Activated CD8-positive, alpha-beta T cell treated with anti-CD3 and anti-CD28 coated beads for 36 hours (primary cell): Measurements from ENCODE around the gene DBNL. TPM values are rescaled to one million over a fixed set of nuclear protein-coding genes. Genes with fewer than 3 reads are reported as not detected.

Experiments
- ATAC-seq: fragments of 200-7000 bp; cut with Tn5 transposase; one replicate; pipeline ENCODE4 v1.10.0; 2021; ENCODE audit warnings: mild to moderate bottlenecking, moderate library complexity
- CTCF ChIA-PET: fragments of 350-600 bp; sonication (Branson Sonifier 250); formaldehyde crosslinking; loops from one replicate; lab custom pipeline; 2021; ENCODE audit warnings: antibody characterized with exemption; lab: Charles Lee
- POLR2A ChIA-PET: fragments of 350-600 bp; sonication (Branson Sonifier 250); formaldehyde crosslinking; loops from one replicate; lab custom pipeline; 2021; ENCODE audit warnings: antibody characterized with exemption; lab: Charles Lee
- DNase-seq: peaks from one replicate; pipeline ENCODE4 v3.0.0-alpha.2; 2020
- H3K27ac Mint-ChIP-seq: one replicate; pipeline ENCODE4 v1.8.0; 2021; ENCODE audit warnings: mild to moderate bottlenecking, mixed read lengths
- H3K27me3 Mint-ChIP-seq: one replicate; pipeline ENCODE4 v1.8.0; 2021; ENCODE audit warnings: mixed read lengths
- H3K36me3 Mint-ChIP-seq: one replicate; pipeline ENCODE4 v1.8.0; 2021; ENCODE audit warnings: low read depth, mixed read lengths
- H3K4me1 Mint-ChIP-seq: one replicate; pipeline ENCODE4 v1.8.0; 2021; ENCODE audit warnings: low read depth, mixed read lengths
- H3K4me3 Mint-ChIP-seq: one replicate; pipeline ENCODE4 v1.8.0; 2021; ENCODE audit warnings: mild to moderate bottlenecking, moderate library complexity, mixed read lengths
- H3K9me3 Mint-ChIP-seq: one replicate; pipeline ENCODE4 v1.8.0; 2021; ENCODE audit warnings: mixed read lengths
- CTCF ChIP-seq: fragments of 200-600 bp; IDR thresholded peaks from one replicate; pipeline ENCODE4 v1.8.0; 2022; ENCODE audit warnings: antibody characterized with exemption, mild to moderate bottlenecking
- intact Hi-C: fragments of 100-400 bp; cut with micrococcal nuclease; formaldehyde crosslinking; loops from one replicate; pipeline ENCODE4 v1.10.0; 2022
- total RNA-seq, 2 experiments: library from RNA; stranded (reverse); gene quantifications; one replicate each; pipeline ENCODE4 v1.2.3, GENCODE V29; 2021

The DBNL gene
- total RNA-seq, 2 experiments from 2014 or later, result 108 to 110 TPM

GRCh38 chr7:44082541-44083207, 38.2 kb downstream of the DBNL start:
- ChIA-PET POLR2A (no interaction called here), CTCF (no interaction called here)
- H3K27ac Mint-ChIP-seq, result peak overlapping the region; percentile 78
- no peak for TF ChIP-seq CTCF
- peaks cover 40% of the 10 kb centered on the region for H3K4me1 Mint-ChIP-seq
- intact Hi-C loops, result no loop called here
- DNase-seq (peak; percentile 99), ATAC-seq (peak; percentile 96)
- no peaks in the 10 kb centered on the region for H3K9me3 Mint-ChIP-seq
- H3K4me3 Mint-ChIP-seq, result peak overlapping the region; percentile 78
- H3K27me3 Mint-ChIP-seq, result no peaks in the 10 kb centered on the region
- H3K36me3 Mint-ChIP-seq, result peaks cover 31% of the 10 kb centered on the region

GRCh38 chr7:44083796-44084195, 39.3 kb downstream of the DBNL start:
- CTCF ChIA-PET, result interaction anchor here (2.7 kb wide), 1 partner anchor 14 kb away, joined by 21 read pairs; no protein-coding TSS in a partner anchor
- peaks cover 32% of the 10 kb centered on the region for H3K4me1 Mint-ChIP-seq
- peak overlapping the region; percentile 78 for H3K4me3 Mint-ChIP-seq
- H3K9me3 Mint-ChIP-seq, result no peaks in the 10 kb centered on the region
- intact Hi-C loops, result no loop called here
- POLR2A ChIA-PET, result interaction anchor here (0.9 to 1.7 kb wide), 2 partner anchors 13 to 17 kb away, joined by 3 to 6 read pairs; no protein-coding TSS in a partner anchor
- TF ChIP-seq CTCF, result no peak
- DNase-seq, result no peak
- no peak for ATAC-seq
- peak overlapping the region; percentile 10 for H3K27ac Mint-ChIP-seq
- peaks cover 21% of the 10 kb centered on the region for H3K36me3 Mint-ChIP-seq
- H3K27me3 Mint-ChIP-seq, result no peaks in the 10 kb centered on the region

- ChIA-PET CTCF (interaction anchor here (0.8 to 2.7 kb wide), 5 partner anchors 14 to 117 kb away, joined by 3 to 21 read pairs (median 3); partner anchors contain the start of gene DBNL), POLR2A (interaction anchor here (0.9 to 1.7 kb wide), 2 partner anchors 12 to 18 kb away, joined by 3 to 6 read pairs; no protein-coding TSS in a partner anchor)
- Mint-ChIP-seq H3K4me3 (no peak overlapping the region), H3K36me3 (peaks cover 14% of the 10 kb centered on the region), H3K27me3 (no peaks in the 10 kb centered on the region), H3K27ac (no peak overlapping the region), H3K4me1 (peaks cover 24% of the 10 kb centered on the region), H3K9me3 (no peaks in the 10 kb centered on the region)
- intact Hi-C loops, result no loop called here
- ATAC-seq (no peak), DNase-seq (no peak)
- TF ChIP-seq CTCF, result no peak
These were observed 40.2 kb downstream of the DBNL start for GRCh38 chr7:44084701-44085100.

- ATAC-seq, result no peak
- Mint-ChIP-seq H3K36me3 (peaks cover 10% of the 10 kb centered on the region), H3K27ac (no peak overlapping the region), H3K4me3 (no peak overlapping the region), H3K9me3 (no peaks in the 10 kb centered on the region), H3K27me3 (no peaks in the 10 kb centered on the region), H3K4me1 (peaks cover 17% of the 10 kb centered on the region)
- ChIA-PET CTCF (interaction anchor here (0.8 to 2.7 kb wide), 6 partner anchors 13 to 116 kb away, joined by 3 to 21 read pairs (median 3); partner anchors contain the start of gene DBNL), POLR2A (interaction anchor here (1.7 kb wide), 1 partner anchor 11 kb away, joined by 6 read pairs; no protein-coding TSS in a partner anchor)
- intact Hi-C loops, result no loop called here
- TF ChIP-seq CTCF, result no peak
- no peak for DNase-seq
These were observed 41.0 kb downstream of the DBNL start for GRCh38 chr7:44085546-44085945.

- CTCF ChIA-PET, result interaction anchor here (0.7 to 1.4 kb wide), 2 partner anchors 81 to 448 kb away, joined by 3 to 4 read pairs; no protein-coding TSS in a partner anchor
These were observed 42.1 kb downstream of the DBNL start for GRCh38 chr7:44086627-44087026.

More at GRCh38 chr7:44086627-44087026, 42.1 kb downstream of the DBNL start:
- Mint-ChIP-seq H3K36me3 (no peaks in the 10 kb centered on the region), H3K4me3 (no peak overlapping the region), H3K9me3 (no peaks in the 10 kb centered on the region), H3K4me1 (peaks cover 9% of the 10 kb centered on the region), H3K27ac (no peak overlapping the region), H3K27me3 (no peaks in the 10 kb centered on the region)
- no peak for TF ChIP-seq CTCF
- POLR2A ChIA-PET, result interaction anchor here (0.6 kb wide), 1 partner anchor 40 kb away, joined by 3 read pairs; no protein-coding TSS in a partner anchor
- intact Hi-C loops, result no loop called here
- ATAC-seq (no peak), DNase-seq (no peak)
